Urinary bladder (tissue), 4 donors: ENCODE results near the gene TNIK. TPM values are rescaled to one million over a fixed set of nuclear protein-coding genes. Genes with fewer than 3 reads are reported as not detected.

Experiments used
- DNase-seq: peaks from one replicate; pipeline ENCODE4 v3.0.0-alpha.2; 2015; ENCODE audit errors: extremely low spot score
- H3K27ac ChIP-seq: one replicate; pipeline ENCODE4 v1.5.1; 2013; ENCODE audit warnings: low read depth, mild to moderate bottlenecking, moderate library complexity
- H3K36me3 ChIP-seq: one replicate; pipeline ENCODE4 v1.6.1; 2013; ENCODE audit warnings: mild to moderate bottlenecking, moderate library complexity; ENCODE audit not compliant: insufficient read depth
- H3K4me1 ChIP-seq: one replicate; pipeline ENCODE4 v1.6.1; 2013; ENCODE audit warnings: mild to moderate bottlenecking, moderate library complexity; ENCODE audit not compliant: insufficient read depth
- H3K4me3 ChIP-seq: one replicate; pipeline ENCODE4 v1.5.1; 2013; ENCODE audit warnings: low read depth, low read length
- WGBS: extraction: QIAGEN DNeasy Blood & Tissue Kit; methylation state at CpG from one replicate; pipeline ENCODE4 v1.1.7; 2013; 5-methylcytosine and 5-hydroxymethylcytosine counted together
- polyA plus RNA-seq: library from polyadenylated mRNA; stranded (reverse); fragments of 200-250 nt; gene quantifications from one replicate; pipeline ENCODE4 v1.2.3, GENCODE V29; 2013
- total RNA-seq: library from RNA; depleted of rRNA; stranded (reverse); fragments of >200 nt; gene quantifications from one replicate; pipeline ENCODE4 v1.2.3, GENCODE V29; 2014
- donor health status: healthy with polysubstance abuse.
- donor health status: healthy.

Gene TNIK
- total and polyA plus RNA-seq, 2 donors: 6.5 to 26.6 TPM

DNA sequence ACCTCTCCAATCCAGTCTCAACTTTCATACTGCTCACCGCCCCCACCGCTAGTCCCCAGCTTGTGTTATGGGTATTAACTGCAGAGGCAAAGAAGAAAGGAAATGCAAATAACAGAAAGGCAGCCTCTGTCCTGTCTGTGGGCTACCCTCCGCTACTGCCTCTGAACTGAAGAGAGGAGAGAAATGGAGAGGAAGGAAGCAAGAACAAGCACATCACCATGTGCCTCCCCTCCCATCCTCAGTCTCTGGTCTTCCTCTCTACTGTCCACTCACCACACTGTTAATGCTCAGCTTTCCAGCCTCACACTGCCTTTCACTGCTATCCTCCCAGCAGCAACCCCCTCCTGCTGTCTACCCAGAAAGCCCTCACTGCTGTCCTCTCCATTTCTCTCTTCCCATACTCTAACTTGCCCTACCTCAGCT, 294.7 kb downstream of the TNIK start:
- no peaks in the 10 kb centered on the region for H3K36me3 ChIP-seq
- WGBS: 92% methylated on average over 3 of the region's 3 CpGs
- H3K4me3 ChIP-seq: no peak overlapping the region
- H3K4me1 ChIP-seq: no peaks in the 10 kb centered on the region
- no peak overlapping the region for H3K27ac ChIP-seq
- no peak for DNase-seq

DNA sequence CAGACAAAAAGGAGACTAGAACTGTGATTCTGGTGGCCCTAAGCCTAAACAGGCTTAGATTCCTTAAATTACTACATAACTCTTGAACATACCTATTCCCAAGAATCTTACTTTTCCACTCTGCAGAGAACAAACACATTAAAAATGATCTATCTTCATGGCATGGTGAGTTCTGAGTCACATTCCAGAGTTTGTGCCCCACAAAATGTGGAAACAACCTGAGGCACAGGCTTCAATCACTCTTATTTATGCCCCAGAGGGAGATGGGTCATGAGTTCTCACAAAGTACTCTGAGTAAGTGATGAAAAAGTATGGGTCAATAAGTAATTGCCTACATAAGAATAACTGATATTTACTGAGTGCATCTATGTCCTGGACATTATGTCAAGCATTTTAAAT, 296.1 kb downstream of the TNIK start:
- no peak overlapping the region for H3K4me3 ChIP-seq
- H3K4me1 ChIP-seq: no peaks in the 10 kb centered on the region
- DNase-seq: no peak
- H3K27ac ChIP-seq: no peak overlapping the region
- no peaks in the 10 kb centered on the region for H3K36me3 ChIP-seq

DNA sequence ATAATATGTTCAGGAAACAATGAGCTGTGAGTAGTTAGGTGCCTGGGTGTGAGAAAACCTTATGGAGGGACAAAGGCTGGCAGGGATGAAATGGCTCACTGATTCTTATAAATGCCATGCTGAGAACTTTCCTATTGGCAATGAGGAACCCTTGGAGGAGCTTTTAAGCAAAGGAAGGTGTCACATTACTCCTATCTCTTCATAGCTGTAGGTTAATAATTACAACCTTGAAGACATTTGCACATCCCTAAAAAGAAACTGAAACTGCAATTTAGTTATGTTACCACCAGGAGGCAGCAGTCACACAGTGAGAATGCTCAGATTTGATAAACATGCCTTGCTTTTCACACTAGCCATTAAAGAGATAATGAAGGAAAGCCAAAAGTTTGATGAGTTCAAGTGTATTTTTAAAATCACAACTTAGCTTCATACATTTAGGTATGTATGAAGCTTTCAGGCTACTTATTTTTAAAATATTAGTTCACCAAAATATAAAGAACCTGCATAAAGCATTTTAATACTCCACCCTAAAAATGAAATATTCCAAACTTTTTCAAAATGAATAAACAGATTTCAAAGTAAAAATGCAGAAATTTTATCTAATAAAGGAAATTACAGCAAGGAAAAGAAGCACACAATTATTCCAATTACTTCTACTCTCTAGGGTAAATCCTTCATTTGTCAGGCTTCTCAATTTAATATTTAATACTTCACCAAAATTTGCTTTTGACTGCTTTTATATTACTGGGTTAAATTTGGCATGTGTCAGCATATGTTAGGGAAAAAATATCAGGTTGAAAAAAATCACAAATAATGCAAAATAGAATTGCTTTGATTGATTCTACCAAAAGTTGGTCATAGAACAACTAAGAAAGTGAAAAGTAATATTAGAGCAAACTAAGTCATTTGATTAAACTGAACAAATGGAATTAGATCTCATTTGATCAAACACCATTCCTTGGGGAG, 296.8 kb downstream of the TNIK start:
- no peak for DNase-seq
- Histone ChIP-seq H3K4me3 (no peak overlapping the region), H3K36me3 (no peaks in the 10 kb centered on the region), H3K4me1 (no peaks in the 10 kb centered on the region), H3K27ac (no peak overlapping the region)

DNA sequence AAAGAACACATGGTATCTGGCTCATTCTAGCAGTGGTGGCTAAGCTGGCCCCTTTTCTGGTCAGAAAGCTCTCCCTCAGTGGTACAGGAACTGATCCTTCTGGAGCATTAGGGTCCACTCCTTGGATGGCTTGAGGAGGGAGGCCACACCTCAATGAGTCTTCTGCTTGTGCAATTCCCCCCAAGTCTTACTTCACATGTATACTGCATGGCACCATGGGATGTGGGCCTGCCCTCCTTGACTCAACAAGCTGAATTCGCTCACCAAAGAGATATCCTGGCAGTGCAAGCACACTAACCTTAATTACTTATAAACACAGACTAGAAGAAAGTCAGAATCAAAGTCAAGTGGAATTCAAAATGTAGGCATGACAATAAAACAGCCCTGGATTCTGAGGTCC, 299.9 kb downstream of the TNIK start:
- no peak for DNase-seq
- Histone ChIP-seq H3K27ac (no peak overlapping the region), H3K4me3 (no peak overlapping the region), H3K36me3 (no peaks in the 10 kb centered on the region), H3K4me1 (no peaks in the 10 kb centered on the region)
- WGBS: 93% methylated on average over 1 of the region's 1 CpG

DNA sequence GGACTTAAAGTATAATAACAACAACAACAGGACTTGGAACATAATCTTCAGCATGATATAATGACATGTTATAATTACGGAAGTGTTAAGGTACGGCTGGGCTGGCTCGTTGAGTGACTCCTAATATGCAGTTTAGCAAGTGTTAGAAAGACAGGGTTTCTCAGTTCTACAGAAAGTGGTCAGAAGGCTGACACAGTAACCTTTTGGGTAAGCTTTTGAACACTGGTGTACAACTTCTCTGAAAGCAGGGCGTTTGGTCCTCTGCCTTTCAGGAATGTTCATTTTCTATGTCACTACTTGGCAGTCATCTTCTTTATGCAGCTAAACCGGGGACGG, 300.4 kb downstream of the TNIK start:
- no peaks in the 10 kb centered on the region for H3K4me1 ChIP-seq
- no peaks in the 10 kb centered on the region for H3K36me3 ChIP-seq
- WGBS: 92% methylated on average over 6 of the region's 6 CpGs
- no peak overlapping the region for H3K4me3 ChIP-seq
- DNase-seq: no peak
- no peak overlapping the region for H3K27ac ChIP-seq

DNA sequence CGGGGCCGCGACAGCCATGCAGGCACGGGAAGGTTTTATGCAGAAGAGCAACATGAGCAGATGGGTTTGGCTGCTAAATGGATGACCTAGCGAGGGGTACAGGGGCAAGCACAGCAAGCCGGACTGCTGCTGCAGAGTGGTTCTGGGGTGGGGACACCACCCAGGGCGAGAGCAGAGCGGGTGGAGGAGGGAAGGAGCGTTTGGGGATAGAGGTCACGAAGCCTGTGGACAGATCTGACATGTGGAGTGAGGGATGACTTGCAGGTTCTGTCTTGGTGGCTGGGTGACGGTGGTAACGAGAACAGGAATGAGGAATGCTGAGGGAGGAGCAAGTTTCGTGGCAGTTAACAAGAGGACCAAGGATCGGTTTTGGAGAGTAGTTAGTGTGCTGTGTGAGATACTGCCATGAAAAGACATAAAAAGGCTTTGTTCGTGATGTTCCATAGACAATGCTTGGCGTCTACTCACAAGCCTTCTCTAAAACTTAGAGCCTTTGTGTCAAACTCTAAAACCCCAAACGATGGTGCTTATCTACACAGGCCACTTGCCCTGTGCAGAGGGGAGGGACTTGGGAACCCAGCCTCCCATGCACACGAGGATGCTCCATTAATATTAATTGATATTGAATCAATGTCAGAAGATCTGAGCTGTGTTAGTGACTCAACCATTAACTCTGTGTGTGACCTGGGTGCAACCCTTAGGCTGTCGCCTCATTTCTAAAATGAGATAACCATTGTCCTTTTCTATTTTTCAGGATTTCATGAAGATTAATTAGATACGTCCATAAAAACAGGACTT, 301.0 kb downstream of the TNIK start:
- 90% methylated on average over 20 of the region's 20 CpGs for whole genome bisulfite sequencing
- DNase-seq: no peak
- H3K4me1 ChIP-seq: no peaks in the 10 kb centered on the region
- no peak overlapping the region for H3K27ac ChIP-seq
- H3K36me3 ChIP-seq: no peaks in the 10 kb centered on the region
- no peak overlapping the region for H3K4me3 ChIP-seq

DNA sequence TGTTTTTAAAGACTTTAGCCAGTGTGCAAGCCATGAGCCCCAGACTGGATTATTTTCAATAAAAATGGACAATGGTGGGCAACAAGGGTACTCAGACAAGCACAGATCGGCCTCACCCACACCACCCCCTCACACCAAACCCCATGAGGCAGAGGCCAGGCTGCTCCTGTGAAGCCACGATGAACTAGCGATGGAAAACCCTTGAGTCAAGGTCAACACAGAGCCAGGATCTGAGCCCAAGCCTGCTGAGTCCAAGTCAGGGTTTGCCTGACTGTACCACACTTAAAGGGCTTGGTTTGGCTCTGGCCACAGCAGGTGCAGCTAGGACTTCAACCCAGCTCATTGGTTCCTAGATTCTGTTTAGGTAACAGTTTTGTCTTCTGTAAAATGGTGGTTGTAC, 302.2 kb downstream of the TNIK start:
- 94% methylated on average over 3 of the region's 3 CpGs for WGBS
- no peaks in the 10 kb centered on the region for H3K36me3 ChIP-seq
- no peak overlapping the region for H3K27ac ChIP-seq
- no peak for DNase-seq
- no peak overlapping the region for H3K4me3 ChIP-seq
- no peaks in the 10 kb centered on the region for H3K4me1 ChIP-seq

DNA sequence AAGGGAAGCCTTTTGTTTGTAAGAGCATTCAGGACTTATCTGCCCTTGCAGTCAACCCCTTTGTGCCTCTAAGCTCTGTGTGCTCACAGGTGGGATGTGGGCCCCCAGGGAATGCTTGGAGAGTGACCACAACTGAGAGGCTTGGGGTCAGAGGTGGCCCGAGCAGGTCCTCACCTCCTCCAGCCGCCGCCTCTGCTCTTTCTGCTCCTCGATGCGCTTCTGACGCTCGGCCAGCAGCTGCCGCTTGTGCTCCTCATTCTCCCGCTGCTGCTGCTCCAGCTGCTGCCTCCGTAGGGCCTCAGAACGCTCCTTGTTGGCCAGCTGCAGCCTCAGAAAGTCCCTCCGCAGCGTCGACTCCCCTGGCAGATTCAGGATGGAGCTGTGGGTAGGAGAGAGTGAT, 302.9 kb downstream of the TNIK start:
- H3K27ac ChIP-seq: no peak overlapping the region
- no peaks in the 10 kb centered on the region for H3K36me3 ChIP-seq
- no peaks in the 10 kb centered on the region for H3K4me1 ChIP-seq
- WGBS: 67% methylated on average over 14 of the region's 14 CpGs
- no peak for DNase-seq
- H3K4me3 ChIP-seq: no peak overlapping the region

DNA sequence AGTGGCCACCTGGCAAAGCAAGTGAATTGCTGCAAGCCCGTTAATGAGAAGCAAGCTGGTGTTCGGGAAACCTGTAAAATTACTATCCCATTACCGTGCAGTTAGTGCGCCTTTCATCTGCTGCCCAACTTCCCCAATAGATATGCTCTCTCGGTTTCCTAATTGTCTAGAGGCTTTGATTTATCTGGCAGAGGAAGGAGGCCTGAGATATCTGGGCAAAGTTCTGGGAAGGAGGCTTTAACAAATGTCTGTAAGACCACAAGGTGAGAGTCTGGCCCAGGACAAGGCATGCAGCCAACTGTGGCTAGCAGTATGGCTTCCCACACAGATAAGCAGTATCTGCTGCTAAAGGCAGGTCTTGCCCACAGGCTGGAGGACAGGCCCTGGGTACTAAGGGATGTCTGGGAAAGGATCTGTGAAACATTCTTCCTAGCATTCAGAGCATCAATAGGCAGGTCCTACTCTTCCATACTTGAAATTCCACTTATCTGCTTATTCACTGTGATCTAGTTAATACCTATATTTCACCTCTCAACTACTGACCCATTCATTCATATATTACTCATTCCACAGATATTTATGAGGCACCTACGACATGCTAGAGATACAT, 303.7 kb downstream of the TNIK start:
- Histone ChIP-seq H3K27ac (no peak overlapping the region), H3K4me1 (no peaks in the 10 kb centered on the region), H3K4me3 (no peak overlapping the region), H3K36me3 (no peaks in the 10 kb centered on the region)
- no peak for DNase-seq
- 85% methylated on average over 6 of the region's 6 CpGs for WGBS

DNA sequence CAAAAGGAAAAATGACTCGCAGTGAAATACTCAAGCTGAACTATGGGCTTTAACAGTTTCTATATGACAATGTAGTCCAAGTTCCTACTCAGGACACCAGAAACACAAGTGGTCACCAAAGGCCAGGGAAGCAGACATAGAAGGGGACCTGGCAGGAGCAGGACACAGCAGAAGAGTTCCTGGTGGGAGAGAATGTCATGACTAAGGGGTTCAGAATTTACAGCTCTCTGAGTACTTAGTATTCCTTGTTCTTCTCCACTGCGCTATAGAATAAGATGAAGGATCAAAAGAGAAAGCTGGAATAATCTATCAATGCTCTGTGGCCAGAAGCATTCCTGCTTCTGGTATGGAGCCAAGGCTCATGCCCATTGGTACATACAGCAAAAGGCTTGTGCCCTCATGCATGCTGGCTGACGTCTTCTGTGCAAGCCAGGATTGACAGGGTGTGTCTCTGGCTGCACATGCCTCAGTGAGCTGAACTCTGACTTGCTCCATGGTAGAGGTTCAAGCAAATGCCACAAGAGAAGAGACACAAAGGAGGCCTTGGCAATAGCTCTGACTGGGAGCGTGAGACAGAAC, 305.0 kb downstream of the TNIK start:
- WGBS: 88% methylated on average over 4 of the region's 4 CpGs
- no peak overlapping the region for H3K27ac ChIP-seq
- no peak for DNase-seq
- H3K36me3 ChIP-seq: no peaks in the 10 kb centered on the region
- no peak overlapping the region for H3K4me3 ChIP-seq
- no peaks in the 10 kb centered on the region for H3K4me1 ChIP-seq

DNA sequence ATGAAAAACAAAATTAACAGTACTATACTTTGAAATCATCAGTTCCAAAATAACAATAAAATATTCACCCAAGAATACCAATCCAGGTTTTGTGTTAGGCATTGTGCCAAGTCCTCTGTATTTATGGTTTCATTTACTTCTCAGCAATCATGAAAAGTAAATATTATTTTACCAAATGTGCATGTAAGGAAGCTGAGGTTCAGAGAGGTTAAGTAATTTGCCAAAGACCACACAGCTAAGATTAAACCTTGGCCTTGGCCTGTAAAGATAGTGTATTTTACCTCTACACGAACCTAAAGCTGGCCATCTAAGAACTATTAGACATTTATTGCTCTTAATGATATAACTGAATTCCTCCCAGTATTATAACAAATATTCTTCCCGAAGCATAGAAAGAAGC, 309.3 kb downstream of the TNIK start:
- 61% methylated on average over 2 of the region's 2 CpGs for WGBS
- no peak for DNase-seq
- H3K4me3 ChIP-seq: no peak overlapping the region
- H3K36me3 ChIP-seq: no peaks in the 10 kb centered on the region
- no peak overlapping the region for H3K27ac ChIP-seq
- H3K4me1 ChIP-seq: no peaks in the 10 kb centered on the region

DNA sequence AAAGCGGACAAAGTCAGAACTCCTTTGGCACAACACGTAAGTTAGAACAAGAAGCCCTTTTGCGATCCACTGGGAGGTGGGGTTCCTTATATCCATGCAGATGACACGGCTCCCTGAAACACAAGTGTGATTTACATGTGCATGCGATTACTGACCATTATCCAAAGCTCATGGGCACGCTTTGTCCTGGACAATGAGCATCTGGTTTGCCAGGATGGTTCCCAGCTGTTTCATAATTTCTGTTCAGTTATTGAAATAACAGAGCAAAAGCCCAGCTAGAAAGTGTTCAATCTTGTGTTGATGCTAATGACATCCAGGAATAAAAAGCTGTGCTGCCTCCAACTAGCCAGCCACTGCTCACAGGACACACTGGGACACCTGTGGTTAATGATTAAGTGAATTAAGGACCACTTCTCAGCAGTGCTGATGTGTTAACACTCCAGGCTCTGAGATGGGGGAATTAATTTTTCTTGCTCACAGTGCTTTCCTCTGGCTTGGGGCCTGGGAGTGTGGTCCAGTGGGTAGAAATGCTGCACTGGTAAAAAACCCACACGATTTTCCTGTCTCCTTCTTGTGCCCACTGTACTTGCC, 310.6 kb downstream of the TNIK start:
- H3K4me3 ChIP-seq: no peak overlapping the region
- 90% methylated on average over 7 of the region's 7 CpGs for WGBS
- no peaks in the 10 kb centered on the region for H3K36me3 ChIP-seq
- H3K27ac ChIP-seq: no peak overlapping the region
- DNase-seq: no peak
- H3K4me1 ChIP-seq: no peaks in the 10 kb centered on the region

DNA sequence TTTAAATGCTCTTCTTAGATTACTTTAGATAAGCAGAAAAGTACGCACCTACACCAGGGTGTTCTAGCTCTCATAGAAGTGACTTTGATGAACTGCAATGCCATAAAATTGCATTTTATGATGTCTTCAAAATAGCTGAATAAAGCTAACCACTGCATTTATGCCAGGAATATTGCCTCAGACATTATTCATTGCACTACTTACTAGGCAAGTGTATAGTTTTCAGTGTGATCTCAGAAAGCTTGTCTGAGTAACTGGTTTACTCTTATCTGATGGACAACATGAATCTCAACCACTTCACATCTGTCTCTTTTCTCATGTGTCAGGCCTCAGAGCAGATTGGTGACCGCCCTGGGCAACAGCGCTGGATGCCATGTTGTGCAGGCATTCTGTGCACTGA, 314.4 kb downstream of the TNIK start:
- whole genome bisulfite sequencing: 97% methylated on average over 3 of the region's 3 CpGs
- H3K36me3 ChIP-seq: no peaks in the 10 kb centered on the region
- no peak overlapping the region for H3K4me3 ChIP-seq
- no peaks in the 10 kb centered on the region for H3K4me1 ChIP-seq
- no peak overlapping the region for H3K27ac ChIP-seq
- DNase-seq: no peak
